WERI-Rb-1 (cell line): ENCODE measurements around the gene PIEZO1.

ENCODE experiments used
- DNase-seq: peaks from one replicate; pipeline ENCODE4 v3.0.0-alpha.2; 2020
- H3K27ac ChIP-seq: fragments of 250-450 bp; sonication (Bioruptor Pico); 2 replicates; pipeline ENCODE4 v1.5.1; 2020; ENCODE audit warnings: mild to moderate bottlenecking, moderate library complexity
- H3K27me3 ChIP-seq: fragments of 250-450 bp; sonication (Bioruptor Pico); 2 replicates; pipeline ENCODE4 v1.5.1; 2021; ENCODE audit warnings: mild to moderate bottlenecking, low read depth, moderate library complexity; ENCODE audit not compliant: insufficient read depth, severe bottlenecking
- H3K36me3 ChIP-seq: fragments of 250-450 bp; sonication (Bioruptor Pico); 2 replicates; pipeline ENCODE4 v1.5.1; 2020; ENCODE audit warnings: mild to moderate bottlenecking, moderate library complexity
- H3K4me3 ChIP-seq: 2 replicates; pipeline ENCODE4 v1.5.1; 2011; ENCODE audit warnings: low read depth, mild to moderate bottlenecking, control low read depth, low read length
- H3K9me3 ChIP-seq: fragments of 250-450 bp; sonication (Bioruptor Pico); 2 replicates; pipeline ENCODE4 v1.5.1; 2021; ENCODE audit warnings: mild to moderate bottlenecking, moderate library complexity; ENCODE audit not compliant: severe bottlenecking
- TF ChIP-seq, protein P1 (sequence below): IDR thresholded peaks from 2 replicates; pipeline ENCODE4 v1.5.1; 2011; ENCODE audit warnings: low read depth, mild to moderate bottlenecking, control low read depth, inconsistent platforms, low read length

Gene PIEZO1

DNA sequence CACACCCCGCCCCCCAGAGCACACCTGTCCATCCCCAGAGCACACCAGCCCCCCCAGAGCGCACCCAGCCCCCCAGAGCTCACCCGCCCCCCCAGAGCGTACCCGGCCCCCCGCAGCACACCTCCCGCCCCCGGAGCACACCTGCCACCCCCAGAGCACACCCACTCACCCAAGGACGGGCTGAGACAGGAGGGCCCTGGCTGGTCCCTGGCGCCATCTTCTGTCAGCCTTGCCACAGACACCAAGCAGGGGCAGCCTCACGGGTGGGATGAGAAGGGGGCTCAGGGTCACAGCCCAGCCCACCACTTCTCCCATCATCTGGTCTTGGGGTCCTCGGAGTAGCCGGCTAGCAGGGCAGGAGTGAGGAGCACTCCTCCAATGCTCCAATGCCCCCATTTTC, 31.8 kb downstream of the PIEZO1 start:
- Histone ChIP-seq H3K9me3 (no peaks in the 10 kb centered on the region), H3K4me3 (no peak overlapping the region), H3K36me3 (no peaks in the 10 kb centered on the region), H3K27me3 (no peaks in the 10 kb centered on the region), H3K27ac (no peak overlapping the region)
- TF ChIP-seq, protein P1, sequence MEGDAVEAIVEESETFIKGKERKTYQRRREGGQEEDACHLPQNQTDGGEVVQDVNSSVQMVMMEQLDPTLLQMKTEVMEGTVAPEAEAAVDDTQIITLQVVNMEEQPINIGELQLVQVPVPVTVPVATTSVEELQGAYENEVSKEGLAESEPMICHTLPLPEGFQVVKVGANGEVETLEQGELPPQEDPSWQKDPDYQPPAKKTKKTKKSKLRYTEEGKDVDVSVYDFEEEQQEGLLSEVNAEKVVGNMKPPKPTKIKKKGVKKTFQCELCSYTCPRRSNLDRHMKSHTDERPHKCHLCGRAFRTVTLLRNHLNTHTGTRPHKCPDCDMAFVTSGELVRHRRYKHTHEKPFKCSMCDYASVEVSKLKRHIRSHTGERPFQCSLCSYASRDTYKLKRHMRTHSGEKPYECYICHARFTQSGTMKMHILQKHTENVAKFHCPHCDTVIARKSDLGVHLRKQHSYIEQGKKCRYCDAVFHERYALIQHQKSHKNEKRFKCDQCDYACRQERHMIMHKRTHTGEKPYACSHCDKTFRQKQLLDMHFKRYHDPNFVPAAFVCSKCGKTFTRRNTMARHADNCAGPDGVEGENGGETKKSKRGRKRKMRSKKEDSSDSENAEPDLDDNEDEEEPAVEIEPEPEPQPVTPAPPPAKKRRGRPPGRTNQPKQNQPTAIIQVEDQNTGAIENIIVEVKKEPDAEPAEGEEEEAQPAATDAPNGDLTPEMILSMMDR: no peak
- no peak for DNase-seq

DNA sequence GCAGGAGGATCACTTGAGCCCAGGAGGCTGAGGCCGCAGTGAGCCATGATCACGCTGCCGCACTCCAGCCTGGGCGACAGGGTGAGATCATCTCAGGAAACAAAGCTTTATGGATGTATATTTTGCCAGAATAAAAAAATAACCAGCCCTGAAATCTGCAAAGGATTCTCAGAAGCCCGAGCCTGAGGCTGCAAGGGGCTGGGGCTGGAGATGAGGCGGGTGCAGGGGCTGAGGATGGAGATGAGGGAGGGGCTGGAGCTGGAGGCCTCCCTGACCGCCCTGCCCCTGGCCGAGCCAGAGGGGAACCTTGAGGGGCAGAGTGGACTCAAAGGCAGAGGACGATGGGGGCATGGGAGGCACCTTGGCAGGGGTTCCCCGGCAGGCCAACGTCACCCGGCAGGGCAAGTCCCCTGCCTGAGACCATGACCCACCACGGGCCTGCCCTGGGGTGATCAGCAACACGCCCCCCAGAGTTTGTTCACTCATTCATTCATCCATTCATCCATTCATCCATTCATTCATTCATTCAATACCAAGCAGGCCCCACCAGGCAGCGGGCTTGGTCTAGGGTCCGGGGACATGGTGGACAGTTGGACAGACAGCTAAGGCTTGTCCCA, 32.5 kb downstream of the PIEZO1 start:
- DNase-seq: no peak

DNA sequence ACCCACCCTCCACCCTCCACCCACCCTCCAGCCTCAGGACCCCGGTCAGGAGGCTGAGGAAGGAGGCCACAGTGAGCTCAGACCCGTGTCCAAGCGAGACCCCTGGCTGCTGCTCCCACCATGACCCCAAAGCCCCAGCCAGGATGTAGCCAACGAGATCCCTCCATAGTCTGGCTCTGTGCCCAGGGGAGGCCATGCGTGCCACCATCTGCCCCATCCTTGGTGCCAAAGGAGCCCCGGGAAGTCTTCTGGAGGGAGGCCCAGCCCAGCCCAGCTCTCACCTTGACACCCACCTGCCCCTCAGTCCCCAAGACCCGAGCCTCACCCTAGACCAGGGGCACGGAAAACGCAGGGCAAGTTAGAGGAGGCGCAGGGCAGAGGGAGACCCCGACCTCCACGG, 34.2 kb downstream of the PIEZO1 start:
- Histone ChIP-seq H3K27me3 (no peaks in the 10 kb centered on the region), H3K27ac (no peak overlapping the region), H3K9me3 (no peaks in the 10 kb centered on the region), H3K36me3 (no peaks in the 10 kb centered on the region), H3K4me3 (no peak overlapping the region)
- TF ChIP-seq, protein P1: no peak
- DNase-seq: no peak

More for the DNA sequence above, 32.5 kb downstream of the PIEZO1 start:
- Histone ChIP-seq H3K27ac (no peak overlapping the region), H3K27me3 (no peaks in the 10 kb centered on the region), H3K4me3 (no peak overlapping the region), H3K36me3 (no peaks in the 10 kb centered on the region), H3K9me3 (no peaks in the 10 kb centered on the region)
- TF ChIP-seq, protein P1: no peak

DNA sequence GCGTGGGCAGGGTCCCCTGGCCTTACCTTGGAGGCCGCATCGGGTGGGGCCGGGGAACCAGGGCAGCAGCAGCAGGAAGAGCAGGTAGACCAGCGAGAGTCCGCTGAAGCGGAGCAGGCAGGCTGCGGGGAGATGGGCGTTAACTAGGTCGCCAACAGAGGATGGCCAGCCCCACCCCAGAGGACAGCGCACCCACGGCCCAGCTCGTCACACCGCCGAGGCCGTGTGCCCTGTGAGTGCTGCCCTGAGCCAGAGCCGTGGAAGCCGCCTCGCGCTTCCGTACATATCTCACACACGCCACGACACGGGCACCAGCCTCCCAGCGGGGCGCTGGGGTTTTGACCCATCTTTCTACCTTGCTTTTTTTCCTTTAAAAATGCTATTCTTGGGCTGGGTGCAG, 35.7 kb downstream of the PIEZO1 start:
- no peaks in the 10 kb centered on the region for H3K36me3 ChIP-seq
- TF ChIP-seq, protein P1: no peak
- no peak for DNase-seq

DNA sequence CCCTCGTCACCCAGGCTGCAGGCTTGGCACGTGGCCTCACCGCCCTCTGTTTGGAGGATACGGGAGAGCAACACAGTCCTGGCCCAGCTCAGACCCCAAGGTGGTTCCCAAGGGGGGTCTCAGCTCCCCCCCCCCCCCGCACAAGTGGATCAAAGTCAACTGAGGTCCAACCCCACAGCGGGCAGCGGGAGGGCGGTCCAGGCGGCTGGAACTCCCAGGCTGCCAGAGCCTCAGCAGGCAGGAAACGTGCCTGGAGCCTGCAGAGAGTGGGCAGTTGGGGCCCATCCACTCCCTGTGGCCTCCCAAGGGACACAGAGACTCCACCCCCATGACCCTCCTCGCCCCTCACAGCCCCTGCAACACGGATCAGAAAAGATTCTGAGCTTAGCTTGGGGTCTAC, 36.7 kb downstream of the PIEZO1 start:
- Histone ChIP-seq H3K36me3 (no peaks in the 10 kb centered on the region), H3K4me3 (no peak overlapping the region), H3K27me3 (no peaks in the 10 kb centered on the region), H3K27ac (no peak overlapping the region), H3K9me3 (no peaks in the 10 kb centered on the region)
- no peak for DNase-seq
- TF ChIP-seq, protein P1: no peak

More for the DNA sequence above, 35.7 kb downstream of the PIEZO1 start:
- Histone ChIP-seq H3K4me3 (no peak overlapping the region), H3K27me3 (no peaks in the 10 kb centered on the region), H3K9me3 (no peaks in the 10 kb centered on the region), H3K27ac (no peak overlapping the region)
